Stimulated activated CD4-positive, alpha-beta T cell treated with anti-CD3 and anti-CD28 coated beads, TNF-alpha, amount 100 ng/mL, for 1 hour (primary cell): Measurements from ENCODE around the gene PACRG.
"Not testable (repeated sequence)": the region's sequence is repeated elsewhere in the genome, so short reads cannot be mapped to it uniquely, and the experiment has no call there.

ENCODE experiments used
- DNase-seq, 3 donors: peaks; one replicate each; pipeline ENCODE4 v3.0.0-alpha.2; 2020; ENCODE audit warnings: low read depth in 3 of 3, low spot score in 1 of 3

Gene PACRG

DNA sequence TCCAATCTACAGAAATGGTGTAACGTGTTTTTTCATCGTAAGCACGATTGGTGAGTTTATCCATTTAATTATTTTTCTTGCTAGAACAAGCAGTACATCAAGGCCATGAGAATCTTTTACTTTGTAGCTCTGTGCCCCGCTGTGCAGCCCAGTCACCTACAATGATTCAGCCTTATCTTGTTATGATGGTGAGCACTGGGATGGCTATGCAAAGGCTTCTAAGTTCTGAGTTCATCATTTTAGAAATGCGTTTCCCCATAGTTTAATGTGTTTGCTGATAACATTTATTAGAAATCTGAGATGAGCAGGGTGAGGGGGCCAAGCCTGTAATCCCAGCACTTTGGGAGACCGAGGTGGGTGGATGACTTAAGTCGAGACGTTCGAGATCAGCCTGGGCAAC, 575.0 kb downstream of the PACRG start:
- DNase-seq = no peak

DNA sequence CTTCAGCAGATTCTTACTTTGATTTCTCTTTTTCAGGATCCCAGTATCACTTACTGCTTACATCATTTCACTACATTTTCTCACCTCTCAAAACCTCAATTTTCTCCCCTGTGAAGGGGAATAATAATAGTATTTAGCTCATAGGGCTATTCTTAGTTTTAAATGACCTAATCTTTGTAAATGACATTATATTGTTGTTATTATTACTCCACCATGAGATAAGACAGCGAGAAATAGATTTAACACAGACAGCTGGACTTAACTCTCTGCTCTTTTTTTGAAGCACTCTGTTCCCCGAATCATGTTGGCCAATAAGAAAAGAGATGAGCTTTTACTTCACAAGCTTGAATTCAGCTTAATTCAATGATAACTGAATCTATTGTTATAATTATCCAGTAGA, 578.2 kb downstream of the PACRG start:
- no peak for DNase-seq

DNA sequence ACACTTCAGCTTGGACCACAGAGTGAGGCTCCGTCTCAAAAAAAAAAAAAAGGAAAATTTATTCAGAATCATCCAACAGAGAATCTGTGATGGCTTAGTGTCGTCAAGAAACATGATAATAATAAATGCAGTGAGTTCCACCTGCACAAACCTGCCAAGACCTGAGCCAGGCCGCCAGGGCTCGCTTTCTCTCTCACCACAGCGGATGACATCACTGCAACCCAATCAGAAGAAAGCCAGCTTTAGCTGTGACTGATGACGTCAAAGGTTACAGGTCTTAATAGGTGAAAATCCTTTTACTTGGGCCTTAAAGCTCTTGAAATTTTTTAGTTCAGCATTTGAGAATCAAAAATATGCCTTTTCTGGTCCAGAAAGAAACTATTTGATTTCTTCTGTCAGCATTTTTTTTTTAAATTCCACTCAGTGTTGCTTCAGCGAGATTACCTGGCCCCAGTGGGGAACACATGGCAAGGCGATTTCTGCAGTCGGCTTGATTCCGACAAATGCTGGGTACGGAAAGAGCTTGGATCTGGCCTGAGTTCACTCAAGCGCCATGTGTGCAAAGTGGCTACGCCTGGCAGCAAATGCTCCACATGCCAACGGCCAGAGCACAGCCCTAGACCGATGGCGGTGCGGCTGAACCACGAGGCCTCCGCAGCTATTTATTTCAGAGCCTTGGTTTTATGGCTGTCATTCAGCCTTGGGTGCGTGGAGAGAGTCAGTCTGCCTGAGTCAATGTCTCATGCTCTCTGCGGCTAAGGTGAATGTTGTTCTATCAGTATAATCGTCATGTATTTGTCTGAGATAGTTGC, 581.1 kb downstream of the PACRG start:
- no peak for DNase-seq

DNA sequence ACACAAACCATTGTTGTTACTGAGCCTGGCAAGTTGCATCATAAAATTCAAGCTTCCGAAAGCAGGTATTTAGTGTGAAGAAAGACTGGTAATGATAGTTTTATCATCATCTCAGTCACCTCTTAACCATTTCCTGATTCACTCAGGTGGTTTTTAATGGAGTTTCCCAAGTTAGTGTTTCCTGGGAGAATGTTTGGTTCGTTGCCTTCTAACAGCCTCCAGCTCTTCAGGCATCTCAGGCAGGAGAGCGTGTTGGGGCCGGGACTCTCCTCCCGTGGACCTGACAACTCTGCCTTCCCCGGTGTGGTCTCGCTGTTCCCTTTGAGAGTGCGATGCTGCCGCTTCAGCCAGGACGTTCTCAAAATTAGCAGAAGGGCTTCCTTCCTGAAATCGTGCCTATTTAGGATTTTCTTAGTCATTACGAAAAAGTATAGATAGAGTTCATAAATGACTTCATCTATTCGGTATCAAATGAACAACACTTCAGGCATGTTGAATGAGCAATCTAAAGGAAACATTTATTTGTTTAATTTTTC, 581.8 kb downstream of the PACRG start:
- no peak for DNase-seq

DNA sequence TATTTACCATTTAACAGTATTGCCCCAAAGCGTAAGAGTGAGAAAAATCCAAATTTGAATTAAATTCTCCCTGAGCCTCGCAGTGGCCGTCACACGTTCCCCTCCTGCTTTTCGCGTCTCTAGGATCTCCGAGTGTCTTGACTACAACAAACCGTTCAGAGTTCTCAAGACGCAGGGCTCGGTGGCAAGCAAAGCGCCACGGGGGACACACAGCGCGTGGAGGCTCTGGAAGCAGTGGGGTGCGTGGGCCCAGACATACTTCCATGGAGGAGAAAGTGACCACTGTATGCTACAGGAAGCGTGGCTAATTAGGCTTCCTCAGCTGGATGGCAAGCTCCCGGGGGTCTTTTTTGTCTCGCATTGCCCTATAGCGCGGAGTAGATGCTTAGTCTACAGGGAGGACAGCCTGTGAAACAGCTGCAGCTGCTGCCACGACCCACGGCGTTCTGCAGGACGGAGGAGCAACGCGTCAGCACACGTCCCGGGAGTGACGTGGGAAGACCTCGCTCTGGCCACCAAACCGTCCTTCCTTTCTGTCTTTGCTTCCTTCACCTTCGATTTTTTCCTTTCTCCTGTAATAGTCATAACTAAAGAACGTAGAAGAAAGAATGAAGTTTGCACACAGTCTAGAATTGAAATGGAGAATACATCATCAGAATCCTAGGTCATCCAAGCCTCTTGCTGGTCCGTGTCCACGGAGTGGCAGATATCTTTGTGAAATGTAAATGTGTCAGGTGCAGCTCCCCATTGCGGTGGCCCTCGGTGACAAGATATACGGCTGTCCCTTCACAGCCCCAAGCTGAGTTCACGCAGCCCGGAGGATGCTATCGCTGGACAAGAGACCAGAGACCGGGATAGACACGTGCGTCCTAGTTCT, 582.6 kb downstream of the PACRG start:
- no peak for DNase-seq

DNA sequence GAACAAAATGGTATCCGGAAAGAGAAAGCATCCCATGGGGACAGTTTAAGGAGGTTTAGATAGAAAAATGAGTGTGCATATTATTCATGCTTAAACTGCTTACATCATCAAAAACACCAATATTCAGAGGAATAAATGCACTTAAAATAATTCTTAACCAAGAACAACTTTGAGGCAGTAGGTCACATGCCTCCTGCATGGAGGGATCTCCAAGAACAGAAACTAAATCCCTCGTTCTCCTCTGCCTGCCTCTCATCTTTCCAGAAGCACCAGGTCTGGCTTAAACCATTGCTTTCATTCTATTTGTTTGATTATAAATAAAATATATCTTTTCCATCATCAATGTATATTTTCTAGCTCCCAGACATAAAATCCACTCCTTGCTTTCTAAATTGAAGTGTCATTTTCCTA, 583.2 kb downstream of the PACRG start:
- no peak for DNase-seq

DNA sequence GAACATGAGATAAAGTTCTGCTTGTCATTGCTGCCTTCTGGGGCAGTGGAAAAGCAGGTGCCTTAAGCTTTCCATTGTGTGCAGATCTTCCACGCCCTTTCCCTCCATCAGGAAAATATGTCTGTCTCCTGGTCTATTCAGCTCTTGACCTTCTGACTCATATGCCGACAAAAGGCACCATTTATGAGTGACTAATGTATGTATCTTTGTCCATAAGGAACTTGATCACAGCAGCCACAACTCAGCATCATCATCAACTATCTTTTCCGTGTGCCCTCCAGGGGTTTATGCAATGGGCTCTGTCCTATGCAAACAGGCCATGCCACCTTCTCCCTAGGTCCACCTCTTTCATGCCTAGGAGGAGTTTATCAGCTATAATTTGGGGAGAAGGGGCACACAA, 584.1 kb downstream of the PACRG start:
- no peak for DNase-seq

DNA sequence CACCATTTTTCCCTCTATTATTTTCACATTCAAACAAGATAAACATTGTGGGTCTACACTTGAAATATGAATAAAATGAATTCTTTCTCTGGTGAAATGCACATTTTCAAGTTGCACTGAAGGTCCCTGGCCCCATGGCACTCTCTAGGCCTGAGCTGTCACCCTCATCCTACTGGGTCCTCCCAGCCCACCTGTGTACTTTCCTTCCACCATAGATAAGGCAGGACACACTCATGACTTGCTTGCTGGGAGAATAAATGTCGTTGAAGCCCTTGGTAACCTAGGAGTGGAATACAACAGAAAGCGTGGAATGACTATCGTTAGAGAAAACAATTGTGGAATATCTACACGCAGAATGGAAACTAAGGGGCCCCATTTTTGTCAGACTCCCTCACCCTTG, 585.8 kb downstream of the PACRG start:
- no peak for DNase-seq

DNA sequence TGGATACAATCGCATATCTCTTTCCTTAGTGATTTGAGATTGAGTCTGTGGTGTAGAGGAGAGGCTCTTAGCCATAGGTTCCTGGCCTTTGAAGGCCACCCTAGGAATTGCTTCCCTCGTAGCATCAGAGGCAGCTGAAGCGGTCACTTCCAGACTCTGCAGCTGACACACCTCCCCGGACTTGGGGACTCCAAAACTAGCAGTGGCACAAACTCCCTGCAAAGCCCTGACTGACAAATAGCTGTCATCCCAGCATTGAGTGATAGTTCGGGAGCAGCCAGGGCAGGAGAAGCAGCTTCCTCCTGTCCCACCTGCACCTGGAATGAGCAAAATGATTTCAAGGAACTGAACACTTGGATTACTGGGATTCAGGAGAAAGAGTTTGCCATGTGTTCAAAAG, 586.2 kb downstream of the PACRG start:
- DNase-seq = no peak

DNA sequence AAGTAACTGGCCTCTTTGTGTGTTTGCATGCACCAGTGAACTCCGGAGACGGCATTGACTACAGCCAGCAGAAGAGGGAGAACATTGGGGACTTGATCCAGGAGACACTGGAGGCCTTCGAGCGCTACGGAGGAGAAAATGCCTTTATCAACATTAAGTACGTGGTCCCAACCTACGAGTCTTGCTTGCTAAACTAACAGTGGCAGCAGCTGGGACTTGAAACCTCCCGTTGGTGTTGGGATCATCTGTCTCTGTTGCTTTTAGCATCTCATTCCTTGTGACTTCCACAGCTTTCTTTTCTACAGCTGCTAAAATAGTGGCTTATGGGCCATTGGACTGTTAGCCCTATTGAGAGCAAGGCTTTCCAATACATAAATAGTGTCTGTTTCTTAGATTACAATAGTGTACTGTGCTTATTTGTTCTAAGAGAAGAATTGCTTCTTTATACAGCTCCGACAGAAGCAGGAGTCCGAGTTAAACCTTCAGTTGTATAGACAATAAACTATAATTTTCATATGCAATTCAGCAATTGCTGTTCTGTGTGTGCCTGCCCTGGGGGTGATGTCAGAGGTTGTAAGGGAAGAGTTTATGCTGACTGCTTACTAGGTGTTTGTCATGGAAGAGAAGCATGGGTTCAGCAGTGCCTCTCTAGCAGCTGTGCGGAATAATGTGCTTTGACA, 587.2 kb downstream of the PACRG start:
- DNase-seq = no peak

DNA sequence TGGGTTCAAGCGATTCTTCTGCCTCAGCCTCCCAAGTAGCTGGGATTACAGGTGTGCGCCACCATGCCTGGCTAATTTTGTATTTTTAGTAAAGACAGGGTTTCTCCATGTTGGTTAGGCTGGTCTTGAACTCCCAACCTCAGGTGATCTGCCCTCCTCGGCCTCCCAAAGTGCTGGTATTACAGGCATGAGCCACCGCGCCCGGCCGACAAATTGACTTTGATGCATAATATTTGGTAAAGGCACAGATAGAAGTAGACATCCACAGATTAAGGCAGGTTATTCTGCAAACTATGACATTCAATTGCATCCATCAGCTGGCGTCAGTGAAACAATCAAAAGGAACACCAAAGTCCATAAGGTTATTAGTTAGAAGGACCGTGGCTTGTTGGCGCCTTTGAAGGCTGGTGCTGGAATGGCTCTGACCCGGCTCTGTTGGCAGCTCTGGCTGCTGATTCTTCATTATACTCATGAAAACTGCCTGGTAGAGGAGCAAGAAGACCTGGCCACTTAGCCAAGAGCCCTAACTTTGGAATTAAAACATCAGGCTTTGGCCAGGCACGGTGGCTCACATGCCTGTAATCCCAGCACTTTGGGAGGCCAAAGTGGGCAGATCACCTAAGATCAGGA, 589.2 kb downstream of the PACRG start:
- not testable (repeated sequence) for DNase-seq

DNA sequence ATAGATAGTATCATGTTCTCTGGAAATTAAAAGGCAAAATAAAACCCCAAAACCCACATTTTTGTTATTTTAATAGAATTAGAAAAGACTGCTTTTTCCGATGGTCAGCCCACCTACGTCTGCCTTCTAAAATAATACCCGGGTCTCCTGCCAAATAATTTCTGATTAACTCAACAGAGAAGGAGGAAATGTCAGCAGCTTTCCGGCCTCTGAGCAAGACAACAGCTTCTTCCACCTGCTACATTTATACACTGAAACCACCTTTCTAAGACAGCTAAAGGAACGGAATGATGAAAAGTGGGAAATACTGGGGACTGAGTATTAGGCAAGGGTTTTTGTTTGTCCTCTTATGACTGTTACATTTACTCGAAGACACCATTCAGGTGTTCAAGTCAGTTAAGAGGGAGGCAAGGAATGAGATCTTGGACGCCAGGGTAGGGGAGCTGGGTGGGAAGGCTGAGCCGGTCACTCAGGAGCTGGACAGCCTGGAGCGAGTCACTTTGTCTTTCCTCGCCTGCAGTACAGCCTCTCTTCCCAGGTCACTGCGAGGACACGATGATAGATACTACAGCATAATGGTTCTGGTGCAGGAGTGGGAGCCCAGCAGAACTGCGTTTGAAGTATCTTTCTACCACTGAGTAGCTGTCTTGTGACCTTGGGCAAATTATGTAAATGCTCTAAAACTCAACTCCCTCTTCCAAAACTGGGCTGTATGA, 590.5 kb downstream of the PACRG start:
- no peak for DNase-seq

DNA sequence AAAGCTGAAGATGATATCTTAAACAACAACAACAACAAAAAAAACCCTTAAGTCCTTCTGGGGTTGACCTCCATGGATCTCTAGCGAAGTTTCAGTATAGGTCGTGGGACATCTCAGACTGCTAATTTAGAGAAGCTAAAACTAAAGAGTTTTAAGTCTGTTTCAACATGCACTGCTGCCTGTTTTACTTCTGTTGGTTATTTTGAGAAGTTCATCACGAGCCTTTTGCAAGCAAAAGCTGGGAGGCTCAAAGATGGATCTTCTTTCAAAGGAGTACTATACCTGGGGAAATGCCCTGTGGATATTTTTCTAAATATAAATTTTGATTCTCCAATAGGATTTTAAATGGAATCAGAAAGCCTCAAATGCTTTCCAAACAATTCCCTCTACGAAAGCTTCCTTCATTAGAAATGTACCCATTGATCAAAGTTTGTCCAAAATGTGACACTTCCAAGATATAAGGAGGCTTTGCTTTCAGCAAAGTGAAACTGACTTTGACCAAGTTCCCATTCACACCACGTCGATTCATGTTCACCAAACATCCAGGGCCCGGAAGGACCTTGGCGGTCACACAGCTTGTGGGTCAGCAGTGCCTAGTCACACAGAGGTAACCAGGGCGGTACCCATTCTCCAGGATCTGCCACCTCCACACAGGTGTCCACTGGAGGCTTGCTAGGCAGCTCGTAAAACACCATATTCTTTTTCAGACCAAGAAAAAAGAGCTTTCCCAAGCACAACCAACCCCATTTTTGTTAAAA, 592.0 kb downstream of the PACRG start:
- no peak for DNase-seq

DNA sequence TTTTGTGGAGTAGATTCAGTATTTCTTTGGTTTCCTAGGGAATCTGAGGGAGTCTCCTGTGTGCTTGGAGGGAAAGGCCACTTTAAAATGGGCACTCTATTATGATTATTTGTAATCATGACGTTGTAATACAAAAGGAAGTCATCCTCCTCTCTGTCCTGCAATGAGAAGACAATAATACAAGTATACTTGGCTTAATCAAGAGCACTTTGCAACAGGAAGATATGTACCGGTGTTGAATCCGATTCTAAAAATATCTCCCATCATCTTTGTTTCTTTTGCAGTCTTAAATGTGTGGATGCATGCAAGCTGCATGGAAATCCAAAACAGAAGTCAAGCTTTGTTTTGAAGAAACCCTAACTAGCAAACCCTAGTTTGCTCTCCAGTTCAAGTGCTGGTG, 592.6 kb downstream of the PACRG start:
- no peak for DNase-seq

DNA sequence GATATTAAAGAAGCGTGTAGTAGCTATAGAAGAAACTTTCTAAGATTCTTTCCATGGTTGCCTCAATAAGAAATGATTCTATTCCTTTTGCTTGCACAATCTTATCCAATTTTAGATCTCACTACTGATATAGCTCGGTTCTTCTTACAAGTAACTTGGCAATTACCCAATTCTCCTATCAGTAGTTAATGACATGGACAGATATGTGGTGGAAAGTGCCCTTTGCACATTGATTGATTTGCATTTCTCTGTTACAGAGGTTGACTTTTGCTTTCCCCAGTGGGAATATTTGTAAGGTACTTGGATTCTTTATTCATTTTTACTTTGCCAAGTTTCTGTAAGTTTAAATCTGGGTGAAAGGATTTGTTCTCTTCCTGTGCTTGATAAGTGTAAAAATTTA, 593.0 kb downstream of the PACRG start:
- no peak for DNase-seq

DNA sequence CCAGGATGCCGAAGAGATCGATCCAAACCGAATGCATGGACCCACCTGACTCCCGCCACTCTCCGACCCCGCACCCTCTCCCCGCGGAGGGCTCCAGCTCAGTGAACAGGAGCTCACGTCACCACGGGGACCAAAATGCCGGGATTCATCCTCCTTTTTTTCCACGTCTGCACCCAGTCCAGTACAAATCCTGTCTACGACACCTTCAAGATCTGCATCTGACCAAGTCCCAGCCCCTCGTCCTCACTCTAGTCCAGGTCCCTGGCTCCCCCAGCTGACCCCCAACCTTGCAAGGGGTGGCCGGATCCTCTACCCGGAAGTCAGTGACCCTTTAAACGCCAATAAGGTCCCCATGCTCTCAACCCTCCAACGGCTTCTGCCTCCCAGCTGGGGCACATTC, 593.9 kb downstream of the PACRG start:
- no peak for DNase-seq

DNA sequence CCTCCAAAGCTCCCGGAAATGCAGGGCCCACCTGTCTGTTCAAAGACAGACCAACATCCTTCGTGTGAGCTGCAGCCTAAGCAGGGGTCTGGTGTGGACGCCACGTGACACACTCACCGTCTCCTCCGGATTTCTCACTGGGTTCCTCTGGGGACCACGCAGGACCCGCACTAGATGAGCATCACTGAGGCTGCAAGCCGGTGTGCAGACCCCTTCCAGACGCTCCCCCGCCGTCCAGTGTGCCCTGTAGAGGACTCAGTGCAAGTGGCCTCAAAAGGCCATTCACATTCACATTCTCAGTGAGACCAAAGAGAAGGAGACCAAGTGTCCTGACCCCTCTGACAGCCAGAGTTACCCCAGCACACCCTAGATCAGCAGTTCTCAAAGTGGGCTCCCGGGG, 595.5 kb downstream of the PACRG start:
- DNase-seq = no peak

DNA sequence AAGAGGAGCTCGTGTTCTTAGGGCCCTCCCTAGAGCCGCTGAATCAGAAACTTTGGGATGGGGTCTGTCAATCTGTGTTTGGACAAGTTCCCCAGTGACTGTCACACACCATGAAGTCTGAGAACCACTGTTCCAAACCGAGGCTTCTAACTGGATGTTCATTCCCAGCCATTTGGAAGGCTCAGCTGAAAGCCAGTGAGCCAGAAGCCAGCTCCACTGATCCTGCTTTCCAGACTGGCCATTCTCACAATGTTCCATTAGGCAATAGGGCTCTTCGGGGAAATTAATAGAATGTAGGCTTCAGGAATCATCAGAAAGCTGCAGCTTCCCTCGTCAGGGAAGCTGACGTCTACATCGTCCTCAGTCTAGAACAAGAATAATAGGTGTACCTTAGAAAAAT, 595.9 kb downstream of the PACRG start:
- DNase-seq = no peak

DNA sequence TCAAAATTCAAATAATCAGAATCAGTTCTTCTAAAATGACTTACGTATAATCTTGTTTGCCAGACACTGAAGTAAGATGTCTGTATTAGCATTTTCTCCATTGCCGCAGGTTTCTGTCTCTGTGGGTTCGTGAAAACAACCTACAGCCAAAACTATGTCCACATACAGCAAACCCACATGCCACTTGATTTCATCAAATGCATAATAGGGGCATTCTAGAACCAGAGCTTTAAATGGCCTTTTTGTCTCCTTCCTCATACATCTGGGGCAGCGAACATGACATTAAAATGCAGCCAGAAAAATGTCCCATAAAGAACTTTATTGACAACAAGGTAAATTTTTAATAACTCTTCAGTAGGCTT, 596.5 kb downstream of the PACRG start:
- DNase-seq = no peak
